Erythroblast (primary cell): ENCODE data around the gene ALS2CL.

Experiments used
- GATA1 ChIP-seq: IDR thresholded peaks from 2 replicates; pipeline ENCODE4 v1.6.1; 2011; ENCODE audit warnings: low read depth, mild to moderate bottlenecking, control low read depth, low read length, moderate library complexity
- POLR2A ChIP-seq: IDR thresholded peaks from 2 replicates; pipeline ENCODE4 v1.6.1; 2011; ENCODE audit warnings: mild to moderate bottlenecking, low read length

- TF ChIP-seq POLR2A (no peak), GATA1 (no peak)
Measured at GRCh38 chr3:46707601-46708011, 14.1 kb upstream of the ALS2CL start.
